ENCODE measurements around the gene EMILIN1. TPM values are rescaled to one million over a fixed set of nuclear protein-coding genes. Genes with fewer than 3 reads are reported as not detected.
"Not testable (repeated sequence)": the region's sequence is repeated elsewhere in the genome, so short reads cannot be mapped to it uniquely, and the experiment has no call there.

Gene EMILIN1
- polyA plus RNA-seq, 1 donor, result 49.1 TPM

DNA sequence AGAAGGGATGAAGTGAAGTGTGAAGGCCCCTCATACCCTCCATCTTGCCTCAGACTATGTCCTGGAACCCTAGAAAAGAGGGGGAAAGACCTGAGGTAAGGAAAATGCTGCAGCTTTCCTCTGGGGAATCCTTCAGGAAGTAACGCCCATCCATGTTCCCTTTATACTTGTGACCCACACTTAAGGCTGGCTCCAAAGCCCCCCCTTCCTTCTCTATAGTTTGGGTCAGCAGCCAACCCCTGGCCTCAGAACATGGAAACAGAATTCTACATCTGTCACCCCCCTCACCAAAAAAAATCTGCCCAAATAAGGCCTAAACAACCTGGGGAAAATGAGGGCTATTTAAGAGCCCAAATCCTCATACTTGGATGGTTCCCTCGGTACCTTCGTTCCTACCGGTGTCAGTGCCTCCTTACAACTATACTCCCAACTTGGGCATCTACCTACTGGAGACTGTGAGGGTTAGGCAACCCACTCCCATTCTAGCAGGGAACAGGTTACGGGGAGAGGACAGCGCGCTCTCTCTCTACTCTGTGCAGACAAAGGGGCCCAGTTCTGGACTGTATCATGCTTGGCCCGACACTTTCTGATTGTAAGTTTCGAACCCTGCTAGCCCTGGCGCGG is 7.7 kb upstream of the EMILIN1 start:
- WGBS (ENCODE audit: insufficient coverage, low lambda C conversion rate), result no CpG with 5 or more reads among the region's 11 CpGs
- peaks cover 27% of the 10 kb centered on the region for H3K4me1 ChIP-seq (ENCODE audit: control insufficient read depth, insufficient read depth, low read length)

GRCh38 chr2:27071277-27071989 is 7.0 kb upstream of the EMILIN1 start, which contains the start of gene OST4:
TSS of gene OST4 (minus strand) at chr2:27071654.
- peak; percentile 94 to 96 for DNase-seq
- Histone ChIP-seq H3K27me3 (ENCODE audit: control insufficient read depth, insufficient read depth, low read length) (no peaks in the 10 kb centered on the region), H3K9me3 (ENCODE audit: control insufficient read depth, low read depth, low read length) (no peaks in the 10 kb centered on the region), H3K4me1 (ENCODE audit: control insufficient read depth, insufficient read depth, low read length) (peaks cover 27% of the 10 kb centered on the region), H3K36me3 (ENCODE audit: control insufficient read depth, insufficient read depth, low read length) (peaks cover 32% of the 10 kb centered on the region), H3K4me3 (ENCODE audit: low read length) (peak within 1 kb of the TSS; percentile 94), H3K27ac (ENCODE audit: low read length) (peak within 1 kb of the TSS; percentile 94)
- no CpG with 5 or more reads among the region's 86 CpGs for WGBS (ENCODE audit: insufficient coverage, low lambda C conversion rate)

More for the DNA sequence above, 7.7 kb upstream of the EMILIN1 start:
- peak overlapping the region; percentile 94 for H3K4me3 ChIP-seq (ENCODE audit: low read length)
- peaks cover 35% of the 10 kb centered on the region for H3K36me3 ChIP-seq (ENCODE audit: control insufficient read depth, insufficient read depth, low read length)
- H3K27me3 ChIP-seq (ENCODE audit: control insufficient read depth, insufficient read depth, low read length), result no peaks in the 10 kb centered on the region
- peak overlapping the region; percentile 93 for H3K27ac ChIP-seq (ENCODE audit: low read length)
- H3K9me3 ChIP-seq (ENCODE audit: control insufficient read depth, low read depth, low read length), result no peaks in the 10 kb centered on the region
- no peak for DNase-seq

GRCh38 chr2:27071990-27072830 is 6.2 kb upstream of the EMILIN1 start:
- H3K4me1 ChIP-seq (ENCODE audit: control insufficient read depth, insufficient read depth, low read length), result peaks cover 27% of the 10 kb centered on the region
- peaks cover 30% of the 10 kb centered on the region for H3K36me3 ChIP-seq (ENCODE audit: control insufficient read depth, insufficient read depth, low read length)
- peak overlapping the region; percentile 84 for H3K4me3 ChIP-seq (ENCODE audit: low read length)
- no peaks in the 10 kb centered on the region for H3K9me3 ChIP-seq (ENCODE audit: control insufficient read depth, low read depth, low read length)
- DNase-seq, result peak; percentile 57 to 73
- WGBS (ENCODE audit: insufficient coverage, low lambda C conversion rate), result 20% methylated on average over 1 of the region's 34 CpGs
- H3K27me3 ChIP-seq (ENCODE audit: control insufficient read depth, insufficient read depth, low read length), result peaks cover 1% of the 10 kb centered on the region
- peak overlapping the region; percentile 94 for H3K27ac ChIP-seq (ENCODE audit: low read length)

GRCh38 chr2:27072920-27073319 is 5.5 kb upstream of the EMILIN1 start:
- Histone ChIP-seq H3K4me1 (ENCODE audit: control insufficient read depth, insufficient read depth, low read length) (peaks cover 27% of the 10 kb centered on the region), H3K4me3 (ENCODE audit: low read length) (no peak overlapping the region), H3K9me3 (ENCODE audit: control insufficient read depth, low read depth, low read length) (no peaks in the 10 kb centered on the region), H3K36me3 (ENCODE audit: control insufficient read depth, insufficient read depth, low read length) (peaks cover 23% of the 10 kb centered on the region), H3K27me3 (ENCODE audit: control insufficient read depth, insufficient read depth, low read length) (peaks cover 2% of the 10 kb centered on the region), H3K27ac (ENCODE audit: low read length) (peak overlapping the region; percentile 94)
- no peak for DNase-seq
- no CpG with 5 or more reads among the region's 5 CpGs for WGBS (ENCODE audit: insufficient coverage, low lambda C conversion rate)

DNA sequence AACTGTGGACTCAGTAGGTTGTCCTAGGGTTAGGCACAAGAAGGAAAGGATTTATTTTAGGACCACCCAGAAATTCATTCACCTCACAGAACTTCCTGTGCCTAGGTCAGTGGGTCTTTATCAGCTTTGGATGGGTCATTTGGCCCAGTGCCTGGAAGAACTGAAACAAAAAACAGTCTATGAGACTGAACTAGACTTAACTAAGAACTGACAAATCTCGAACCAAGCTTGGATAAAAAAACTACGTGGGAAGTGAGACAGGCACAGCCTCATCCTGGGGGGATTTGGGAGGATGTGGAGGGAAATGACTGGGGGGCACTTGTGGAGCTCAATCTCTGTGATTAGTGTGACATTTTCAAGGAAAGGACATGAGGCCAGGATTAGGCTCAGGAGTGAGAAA is 4.6 kb upstream of the EMILIN1 start:
- Histone ChIP-seq H3K27ac (ENCODE audit: low read length) (peak overlapping the region; percentile 94), H3K36me3 (ENCODE audit: control insufficient read depth, insufficient read depth, low read length) (peaks cover 14% of the 10 kb centered on the region), H3K9me3 (ENCODE audit: control insufficient read depth, low read depth, low read length) (peaks cover 4% of the 10 kb centered on the region), H3K4me3 (ENCODE audit: low read length) (no peak overlapping the region), H3K4me1 (ENCODE audit: control insufficient read depth, insufficient read depth, low read length) (peaks cover 27% of the 10 kb centered on the region), H3K27me3 (ENCODE audit: control insufficient read depth, insufficient read depth, low read length) (peaks cover 5% of the 10 kb centered on the region)
- WGBS (ENCODE audit: insufficient coverage, low lambda C conversion rate), result 100% methylated on average over 1 of the region's 2 CpGs
- DNase-seq, result no peak

- H3K9me3 ChIP-seq (ENCODE audit: control insufficient read depth, low read depth, low read length), result peaks cover 8% of the 10 kb centered on the region
- peaks cover 4% of the 10 kb centered on the region for H3K36me3 ChIP-seq (ENCODE audit: control insufficient read depth, insufficient read depth, low read length)
- H3K27me3 ChIP-seq (ENCODE audit: control insufficient read depth, insufficient read depth, low read length), result peaks cover 8% of the 10 kb centered on the region
- no peak for DNase-seq
- H3K27ac ChIP-seq (ENCODE audit: low read length), result peak overlapping the region; percentile 24
- WGBS (ENCODE audit: insufficient coverage, low lambda C conversion rate), result no CpG with 5 or more reads among the region's 4 CpGs
- no peak overlapping the region for H3K4me3 ChIP-seq (ENCODE audit: low read length)
- H3K4me1 ChIP-seq (ENCODE audit: control insufficient read depth, insufficient read depth, low read length), result peaks cover 21% of the 10 kb centered on the region
Measured at GRCh38 chr2:27074738-27075565, 3.5 kb upstream of the EMILIN1 start.

DNA sequence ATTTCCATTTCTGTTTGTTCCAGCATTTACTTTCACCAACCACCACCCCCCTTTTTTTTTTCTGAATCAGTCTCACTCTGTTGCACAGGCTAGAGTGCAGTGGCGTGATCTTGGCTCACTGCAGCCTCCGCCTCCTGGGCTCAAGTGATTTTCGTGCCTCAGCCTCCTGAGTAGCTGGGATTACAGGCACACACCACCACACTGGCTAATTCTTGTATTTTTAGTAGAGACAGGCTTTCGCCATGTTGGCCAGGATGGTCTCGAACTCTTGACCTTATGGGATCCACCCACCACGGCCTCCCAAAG is 2.9 kb upstream of the EMILIN1 start:
- WGBS (ENCODE audit: insufficient coverage, low lambda C conversion rate), result no CpG with 5 or more reads among the region's 6 CpGs
- H3K4me3 ChIP-seq (ENCODE audit: low read length); DNase-seq; H3K9me3 ChIP-seq (ENCODE audit: control insufficient read depth, low read depth, low read length); H3K27me3 ChIP-seq (ENCODE audit: control insufficient read depth, insufficient read depth, low read length); H3K36me3 ChIP-seq (ENCODE audit: control insufficient read depth, insufficient read depth, low read length): not testable (repeated sequence)
- Histone ChIP-seq H3K4me1 (ENCODE audit: control insufficient read depth, insufficient read depth, low read length) (peaks cover 15% of the 10 kb centered on the region), H3K27ac (ENCODE audit: low read length) (peak overlapping the region; percentile 24)

DNA sequence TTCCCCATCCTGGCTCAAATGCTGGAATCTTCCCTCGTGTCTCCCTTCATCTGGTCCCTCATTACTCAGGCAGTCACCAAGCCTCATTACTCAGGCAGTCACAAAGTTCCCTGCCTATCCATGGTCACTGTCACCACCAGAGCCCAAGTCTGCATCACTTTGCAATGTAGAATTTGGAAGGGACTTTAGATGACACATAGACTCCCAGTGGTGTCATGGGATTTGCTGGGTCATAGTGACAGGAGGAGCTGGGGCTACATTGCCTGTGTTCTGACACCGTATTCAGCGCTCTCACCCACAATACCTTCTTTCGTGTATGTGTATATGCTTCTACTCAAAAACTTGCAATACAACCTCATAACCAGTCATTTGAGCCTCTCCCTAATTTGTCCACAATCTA is 2.1 kb upstream of the EMILIN1 start:
- WGBS (ENCODE audit: insufficient coverage, low lambda C conversion rate), result 70% methylated on average over 2 of the region's 4 CpGs
- peaks cover 14% of the 10 kb centered on the region for H3K4me1 ChIP-seq (ENCODE audit: control insufficient read depth, insufficient read depth, low read length)
- H3K27me3 ChIP-seq (ENCODE audit: control insufficient read depth, insufficient read depth, low read length), result peaks cover 8% of the 10 kb centered on the region

DNA sequence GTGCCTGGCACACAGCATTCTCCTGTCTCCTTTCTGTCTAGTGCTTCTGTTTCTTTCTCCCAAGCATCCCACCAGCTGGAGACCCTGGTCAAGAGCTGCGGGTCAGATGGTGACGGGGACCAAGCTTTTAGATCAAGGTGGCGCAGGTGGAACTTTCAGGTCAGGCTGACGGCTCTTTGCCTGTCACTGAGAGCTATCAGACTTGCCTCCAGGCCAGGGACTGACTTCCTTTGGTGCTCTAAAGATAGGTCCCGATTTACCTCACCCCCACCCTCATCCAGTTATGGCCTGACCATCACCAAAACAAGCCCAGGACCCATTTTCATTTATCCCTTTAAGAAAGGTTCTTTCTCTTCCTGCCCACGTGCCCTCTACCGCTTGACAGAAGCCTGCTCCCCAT is 1.2 kb upstream of the EMILIN1 start:
- peaks cover 8% of the 10 kb centered on the region for H3K27me3 ChIP-seq (ENCODE audit: control insufficient read depth, insufficient read depth, low read length)
- whole genome bisulfite sequencing (ENCODE audit: insufficient coverage, low lambda C conversion rate), result 88% methylated on average over 2 of the region's 7 CpGs
- no peaks in the 10 kb centered on the region for H3K36me3 ChIP-seq (ENCODE audit: control insufficient read depth, insufficient read depth, low read length)
- H3K4me3 ChIP-seq (ENCODE audit: low read length), result no peak overlapping the region
- peaks cover 17% of the 10 kb centered on the region for H3K4me1 ChIP-seq (ENCODE audit: control insufficient read depth, insufficient read depth, low read length)
- no peak for DNase-seq
- no peak overlapping the region for H3K27ac ChIP-seq (ENCODE audit: low read length)
- H3K9me3 ChIP-seq (ENCODE audit: control insufficient read depth, low read depth, low read length), result peaks cover 8% of the 10 kb centered on the region

More for the DNA sequence above, 2.1 kb upstream of the EMILIN1 start:
- Histone ChIP-seq H3K9me3 (ENCODE audit: control insufficient read depth, low read depth, low read length) (peaks cover 8% of the 10 kb centered on the region), H3K27ac (ENCODE audit: low read length) (no peak overlapping the region), H3K36me3 (ENCODE audit: control insufficient read depth, insufficient read depth, low read length) (no peaks in the 10 kb centered on the region), H3K4me3 (ENCODE audit: low read length) (no peak overlapping the region)
- no peak for DNase-seq
